ENCODE results near the gene KRT82. TPM values are rescaled to one million over a fixed set of nuclear protein-coding genes. Genes with fewer than 3 reads are reported as not detected.

The KRT82 gene
- total RNA-seq, 1 donor from 2014 or later = not detected

- Histone ChIP-seq H3K36me3 (no peaks in the 10 kb centered on the region), H3K27me3 (no peaks in the 10 kb centered on the region), H3K9me3 (no peaks in the 10 kb centered on the region), H3K4me3 (no peak overlapping the region), H3K27ac (no peak overlapping the region), H3K4me1 (no peaks in the 10 kb centered on the region)
- no peak for TF ChIP-seq CTCF (IDR thresholded peaks at IDR 0.05)
- no peak for TF ChIP-seq POLR2A (IDR thresholded peaks at IDR 0.05)
- no peak for TF ChIP-seq POLR2AphosphoS5 (IDR thresholded peaks at IDR 0.05; ENCODE audit: insufficient read depth in 1 of 2, low read depth in 1 of 2)
- no peak for DNase-seq (ENCODE audit: extremely low spot score in 2 of 2)
- intact Hi-C loops (cut with DNase I) = no loop called here
Observed at GRCh38 chr12:52344111-52344510, 62.0 kb downstream of the KRT82 start.

Other genes with a start within 250 kb of the KRT82 start
- gene KRT80, start 214.3 kb downstream of the KRT82 start, total RNA-seq = 7.9 TPM
- gene KRT7, start 173.1 kb downstream of the KRT82 start, total RNA-seq = 7.6 TPM
- gene KRT86, start 131.7 kb downstream of the KRT82 start, total RNA-seq = not detected
- not detected for gene KRT81, start 114.8 kb downstream of the KRT82 start, total RNA-seq
- not detected for gene KRT83, start 84.9 kb downstream of the KRT82 start, total RNA-seq
- not detected for gene KRT85, start 38.9 kb downstream of the KRT82 start, total RNA-seq
- gene KRT84, start 20.7 kb downstream of the KRT82 start, total RNA-seq = not detected
- not detected for gene KRT75, start 28.0 kb upstream of the KRT82 start, total RNA-seq
- gene KRT6B, start 45.8 kb upstream of the KRT82 start, total RNA-seq = 184 TPM
- 257 TPM for gene KRT6C, start 67.5 kb upstream of the KRT82 start, total RNA-seq
- 7,258 TPM for gene KRT6A, start 86.9 kb upstream of the KRT82 start, total RNA-seq
- gene KRT5, start 114.1 kb upstream of the KRT82 start, total RNA-seq = 4,247 TPM
- not detected for gene KRT71, start 146.8 kb upstream of the KRT82 start, total RNA-seq
- gene KRT74, start 167.5 kb upstream of the KRT82 start, total RNA-seq = not detected
- gene KRT72, start 195.1 kb upstream of the KRT82 start, total RNA-seq = not detected
- gene KRT73, start 212.2 kb upstream of the KRT82 start, total RNA-seq = not detected
- gene KRT2, start 245.9 kb upstream of the KRT82 start, total RNA-seq = 2.0 TPM

Measured in vagina (tissue), 2 donors.